DOHH2 (cell line): ENCODE data around the gene BICRA.

Source experiments
- CTCF ChIP-seq: fragments of 200-600 bp; sonication (generic); IDR thresholded peaks from one replicate; pipeline ENCODE4 v1.5.1; 2014; ENCODE audit warnings: antibody characterized with exemption, mild to moderate bottlenecking, low read depth, low read length; ENCODE audit not compliant: poor library complexity, severe bottlenecking
- EZH2phosphoT487 ChIP-seq: fragments of 200-600 bp; sonication (generic); IDR thresholded peaks from 2 replicates; pipeline ENCODE4 v1.6.1; 2017; ENCODE audit warnings: borderline replicate concordance, mild to moderate bottlenecking, antibody characterized with exemption, low read length, moderate library complexity, mixed read lengths

- TF ChIP-seq CTCF: no peak
- no peak for TF ChIP-seq EZH2phosphoT487
Observed at GRCh38 chr19:47582320-47582909, 26.5 kb upstream of the BICRA start.
